ENCODE measurements around the gene NOTCH1. TPM values are rescaled to one million over a fixed set of nuclear protein-coding genes. Genes with fewer than 3 reads are reported as not detected.

NOTCH1 gene
- total RNA-seq, 1 experiment from 2014 or later: 95.6 TPM

- TF ChIP-seq, protein P1, sequence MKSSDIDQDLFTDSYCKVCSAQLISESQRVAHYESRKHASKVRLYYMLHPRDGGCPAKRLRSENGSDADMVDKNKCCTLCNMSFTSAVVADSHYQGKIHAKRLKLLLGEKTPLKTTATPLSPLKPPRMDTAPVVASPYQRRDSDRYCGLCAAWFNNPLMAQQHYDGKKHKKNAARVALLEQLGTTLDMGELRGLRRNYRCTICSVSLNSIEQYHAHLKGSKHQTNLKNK (CRISPR knock-in tag; IDR thresholded peaks at IDR 0.05): no peak
- TF ChIP-seq GRHL2 (CRISPR knock-in tag; IDR thresholded peaks at IDR 0.05; ENCODE audit: insufficient replicate concordance, severe bottlenecking): no peak
- TF ChIP-seq MYBL2 (CRISPR knock-in tag; IDR thresholded peaks at IDR 0.05): no peak
- TF ChIP-seq PRRX2 (CRISPR knock-in tag; IDR thresholded peaks at IDR 0.05): no peak
Measured at GRCh38 chr9:136489731-136490130, 56.1 kb downstream of the NOTCH1 start (continued).

DNA sequence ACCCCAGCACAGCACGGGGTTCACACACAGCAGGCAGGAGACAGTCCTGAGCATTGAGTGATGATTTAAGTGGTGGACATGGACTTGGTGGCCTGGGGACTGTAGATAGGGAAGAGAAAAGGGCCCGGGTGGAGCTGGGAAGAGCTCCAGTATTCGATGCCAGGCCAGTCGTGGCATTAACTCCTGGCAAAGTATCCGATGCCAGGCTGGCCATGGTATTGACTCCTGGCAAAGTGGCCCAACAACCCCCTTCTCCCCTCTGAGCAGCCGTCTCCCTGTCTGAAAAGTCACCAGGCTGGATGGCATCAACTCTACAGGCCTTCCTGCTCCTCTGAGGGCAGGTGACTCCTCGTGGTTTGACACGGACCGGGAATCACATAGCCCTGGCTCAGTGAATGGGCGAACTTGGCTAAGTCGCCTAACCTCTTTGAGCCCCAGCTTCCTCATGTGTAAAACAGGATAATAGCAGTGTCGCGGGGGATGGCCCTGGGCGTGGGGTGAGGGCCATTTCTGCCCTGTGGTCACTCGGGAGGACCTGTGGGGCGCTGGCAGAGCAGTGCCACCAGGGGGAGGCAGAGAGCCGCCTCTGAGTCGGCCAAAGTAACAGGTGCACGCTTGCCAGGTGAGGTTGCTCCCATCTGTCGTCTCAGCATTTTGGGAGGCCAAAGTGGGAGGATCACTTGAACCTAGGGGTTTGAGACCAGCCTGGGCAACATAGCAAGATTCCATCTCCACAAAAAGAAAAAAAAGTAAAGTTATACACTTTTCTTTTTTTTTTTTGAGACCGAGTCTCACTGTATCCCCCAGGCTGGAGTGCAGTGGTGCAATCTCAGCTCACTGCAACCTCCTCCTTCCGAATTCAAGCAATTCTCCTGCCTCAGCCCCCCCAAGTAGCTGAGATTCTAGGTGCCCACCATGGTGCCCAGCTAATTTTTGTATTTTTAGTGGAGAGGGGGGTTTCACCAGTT, 57.3 kb downstream of the NOTCH1 start:
- no peaks in the 10 kb centered on the region for H3K36me3 Mint-ChIP-seq
- H3K9me3 Mint-ChIP-seq: peaks cover 3% of the 10 kb centered on the region; the same call in 1 of the 2 replicates
- no peak overlapping the region for H3K4me3 Mint-ChIP-seq
- CTCF ChIA-PET: interaction anchor here (0.5 to 9.1 kb wide), 14 partner anchors 33 to 203 kb away, joined by 3 to 163 read pairs (median 6); no protein-coding TSS in a partner anchor
- no peak overlapping the region for H3K27ac Mint-ChIP-seq
- ATAC-seq (peak; percentile 53), DNase-seq (ENCODE audit: low spot score) (peak; percentile 89)
- POLR2A ChIA-PET: no interaction called here
- H3K4me1 Mint-ChIP-seq: peaks cover 4% of the 10 kb centered on the region
- H3K27me3 Mint-ChIP-seq (ENCODE audit: low read depth): no peaks in the 10 kb centered on the region
- TF ChIP-seq ESRRA (CRISPR knock-in tag; IDR thresholded peaks at IDR 0.05; ENCODE audit: borderline replicate concordance): no peak
- TF ChIP-seq CTCF (IDR thresholded peaks at IDR 0.05): peak; percentile 95
- no peak for TF ChIP-seq NR2C2 (CRISPR knock-in tag; IDR thresholded peaks at IDR 0.05)
- TF ChIP-seq ZNF121 (CRISPR knock-in tag; IDR thresholded peaks at IDR 0.05): peak; percentile 80; the same call in 1 of the 2 replicates
- no peak for TF ChIP-seq STAT6 (CRISPR knock-in tag; conservative IDR thresholded peaks at IDR 0.05; ENCODE audit: low read depth)
- TF ChIP-seq ETV6 (CRISPR knock-in tag; IDR thresholded peaks at IDR 0.05): 0 out of 2 replicates have a peak, but pooled peaks have one; percentile 20
- TF ChIP-seq ZSCAN18 (CRISPR knock-in tag; IDR thresholded peaks at IDR 0.05): no peak
- no peak for TF ChIP-seq ATF2 (CRISPR knock-in tag; IDR thresholded peaks at IDR 0.05; ENCODE audit: borderline replicate concordance, low read depth)
- TF ChIP-seq ELF4 (CRISPR knock-in tag; IDR thresholded peaks at IDR 0.05; ENCODE audit: low read depth): no peak
- TF ChIP-seq HMGXB4 (CRISPR knock-in tag; IDR thresholded peaks at IDR 0.05): 0 out of 2 replicates have a peak, but pooled peaks have one; percentile 23
- no peak for TF ChIP-seq ZNF396 (CRISPR knock-in tag; IDR thresholded peaks at IDR 0.05; ENCODE audit: borderline replicate concordance)
- TF ChIP-seq GTF2I (CRISPR knock-in tag; conservative IDR thresholded peaks at IDR 0.05): no peak
- TF ChIP-seq, protein P2, sequence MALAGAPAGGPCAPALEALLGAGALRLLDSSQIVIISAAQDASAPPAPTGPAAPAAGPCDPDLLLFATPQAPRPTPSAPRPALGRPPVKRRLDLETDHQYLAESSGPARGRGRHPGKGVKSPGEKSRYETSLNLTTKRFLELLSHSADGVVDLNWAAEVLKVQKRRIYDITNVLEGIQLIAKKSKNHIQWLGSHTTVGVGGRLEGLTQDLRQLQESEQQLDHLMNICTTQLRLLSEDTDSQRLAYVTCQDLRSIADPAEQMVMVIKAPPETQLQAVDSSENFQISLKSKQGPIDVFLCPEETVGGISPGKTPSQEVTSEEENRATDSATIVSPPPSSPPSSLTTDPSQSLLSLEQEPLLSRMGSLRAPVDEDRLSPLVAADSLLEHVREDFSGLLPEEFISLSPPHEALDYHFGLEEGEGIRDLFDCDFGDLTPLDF (CRISPR knock-in tag; IDR thresholded peaks at IDR 0.05): no peak
- TF ChIP-seq FOXJ3 (CRISPR knock-in tag; IDR thresholded peaks at IDR 0.05; ENCODE audit: borderline replicate concordance): no peak
- TF ChIP-seq, protein P3, sequence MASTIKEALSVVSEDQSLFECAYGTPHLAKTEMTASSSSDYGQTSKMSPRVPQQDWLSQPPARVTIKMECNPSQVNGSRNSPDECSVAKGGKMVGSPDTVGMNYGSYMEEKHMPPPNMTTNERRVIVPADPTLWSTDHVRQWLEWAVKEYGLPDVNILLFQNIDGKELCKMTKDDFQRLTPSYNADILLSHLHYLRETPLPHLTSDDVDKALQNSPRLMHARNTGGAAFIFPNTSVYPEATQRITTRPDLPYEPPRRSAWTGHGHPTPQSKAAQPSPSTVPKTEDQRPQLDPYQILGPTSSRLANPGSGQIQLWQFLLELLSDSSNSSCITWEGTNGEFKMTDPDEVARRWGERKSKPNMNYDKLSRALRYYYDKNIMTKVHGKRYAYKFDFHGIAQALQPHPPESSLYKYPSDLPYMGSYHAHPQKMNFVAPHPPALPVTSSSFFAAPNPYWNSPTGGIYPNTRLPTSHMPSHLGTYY (CRISPR knock-in tag; IDR thresholded peaks at IDR 0.05): no peak
- TF ChIP-seq PRRX2 (CRISPR knock-in tag; IDR thresholded peaks at IDR 0.05): no peak
- TF ChIP-seq ZNF138 (CRISPR knock-in tag; conservative IDR thresholded peaks at IDR 0.05): no peak
- TF ChIP-seq NFATC4 (CRISPR knock-in tag; IDR thresholded peaks at IDR 0.05): no peak
- no peak for TF ChIP-seq ZNF263 (CRISPR knock-in tag; IDR thresholded peaks at IDR 0.05; ENCODE audit: low read depth)

Data from WTC11 (cell line).